Posterior vena cava (tissue), 2 donors: Measurements from ENCODE around the gene CNOT4. TPM values are rescaled to one million over a fixed set of nuclear protein-coding genes. Genes with fewer than 3 reads are reported as not detected.
"Not testable (repeated sequence)": the region's sequence is repeated elsewhere in the genome, so short reads cannot be mapped to it uniquely, and the experiment has no call there.

Source experiments
- DNase-seq: peaks from one replicate; pipeline ENCODE4 v3.0.0-alpha.2; 2020; ENCODE audit warnings: low spot score
- intact Hi-C, 2 donors: fragments of 100-400 bp; cut with DNase I; formaldehyde crosslinking; loops; one replicate each; pipeline versions ENCODE4 v1.14.1 to v1.14.2; 2022 to 2023
- total RNA-seq, 2 donors: library from RNA; stranded (reverse); fragmentation: NEBNext Ultra II Directional; extraction: Animal tissue kit (Norgen Biotek cat#: 25700); gene quantifications; one replicate each; pipeline ENCODE4 v1.2.1, GENCODE V29; 2021
- donor health status: DM: yes; HTN: yes; CAD: no.
- donor health status: DM: yes; HTN: yes; CAD: no.

The CNOT4 gene
- total RNA-seq, 2 donors from 2014 or later = 27.7 to 28.2 TPM

DNA sequence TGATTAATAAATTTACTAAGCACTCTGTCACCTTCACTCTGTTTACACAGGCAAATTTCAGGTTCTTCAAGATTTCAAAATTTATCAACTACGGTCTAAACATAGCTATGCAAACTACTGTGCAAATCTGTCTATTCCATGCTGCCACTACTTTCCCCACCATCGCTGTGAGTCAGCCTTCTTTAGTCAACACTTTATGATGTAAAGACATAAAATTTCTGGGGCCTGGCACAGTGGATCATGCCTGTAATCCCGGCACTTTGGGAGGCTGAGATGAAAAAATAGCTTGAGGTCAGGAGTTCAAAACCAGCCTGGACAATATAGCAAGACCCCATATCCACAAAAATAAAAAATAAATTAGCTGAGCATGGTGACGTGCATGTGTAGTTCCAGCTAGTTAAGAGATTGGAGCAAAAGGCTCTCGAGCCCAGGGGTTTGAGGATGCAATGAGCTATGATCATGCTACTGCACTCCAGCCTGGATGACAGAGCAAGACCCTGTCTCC, 42.6 kb downstream of the CNOT4 start:
- no peak for DNase-seq
- intact Hi-C loops = no loop called here

DNA sequence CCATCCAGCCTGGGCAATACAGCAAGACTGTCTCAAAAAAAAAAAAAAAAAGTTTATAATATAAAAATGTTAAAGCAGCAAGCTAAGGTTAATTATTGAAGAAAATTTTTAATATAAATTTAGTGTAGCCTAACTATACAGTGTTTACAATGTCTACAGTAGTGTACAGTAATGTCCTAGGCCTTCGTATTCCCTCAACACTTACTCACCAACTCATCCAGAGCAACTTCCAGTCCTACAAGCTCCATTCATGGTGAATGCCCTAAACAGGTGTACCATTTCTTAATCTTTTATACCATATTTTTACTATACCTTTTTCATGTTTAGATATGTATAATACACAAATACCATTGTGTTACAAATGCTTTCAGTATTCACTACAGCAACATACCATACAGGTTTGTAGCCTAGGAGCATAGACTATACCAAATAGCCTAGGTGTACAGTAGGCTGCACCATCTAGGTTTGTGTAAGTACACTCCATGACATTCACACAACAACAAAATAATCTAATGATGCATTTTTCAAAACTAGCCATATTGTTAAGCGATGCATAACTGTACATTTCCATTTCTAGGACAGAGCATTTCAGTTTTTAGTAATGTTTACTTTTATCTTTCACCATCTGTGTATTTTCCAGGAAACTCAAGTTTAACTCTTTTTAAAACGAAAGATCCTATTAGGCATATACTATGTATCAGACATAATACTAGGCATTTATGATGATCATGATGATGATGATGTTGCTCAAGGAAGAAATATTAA, 43.3 kb downstream of the CNOT4 start:
- DNase-seq = no peak
- intact Hi-C loops = no loop called here

DNA sequence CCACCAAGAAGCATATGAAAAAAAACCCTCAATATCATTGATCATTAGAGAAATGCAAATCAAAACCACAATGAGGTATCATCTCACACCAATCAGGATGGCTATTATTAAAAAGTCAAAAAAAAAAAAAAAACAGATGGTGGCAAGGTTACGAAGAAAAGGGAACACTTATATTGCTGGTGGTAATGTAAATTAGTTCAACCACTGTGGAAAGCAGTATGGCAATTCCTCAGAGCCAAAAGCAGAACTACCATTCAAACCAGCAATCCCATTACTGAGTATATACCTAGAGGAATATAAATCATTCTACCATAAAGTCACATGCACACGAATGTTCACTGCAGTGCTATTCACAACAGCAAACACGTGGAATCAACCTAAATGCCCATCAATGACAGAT, 46.0 kb downstream of the CNOT4 start:
- no peak for DNase-seq
- intact Hi-C loops = no loop called here

DNA sequence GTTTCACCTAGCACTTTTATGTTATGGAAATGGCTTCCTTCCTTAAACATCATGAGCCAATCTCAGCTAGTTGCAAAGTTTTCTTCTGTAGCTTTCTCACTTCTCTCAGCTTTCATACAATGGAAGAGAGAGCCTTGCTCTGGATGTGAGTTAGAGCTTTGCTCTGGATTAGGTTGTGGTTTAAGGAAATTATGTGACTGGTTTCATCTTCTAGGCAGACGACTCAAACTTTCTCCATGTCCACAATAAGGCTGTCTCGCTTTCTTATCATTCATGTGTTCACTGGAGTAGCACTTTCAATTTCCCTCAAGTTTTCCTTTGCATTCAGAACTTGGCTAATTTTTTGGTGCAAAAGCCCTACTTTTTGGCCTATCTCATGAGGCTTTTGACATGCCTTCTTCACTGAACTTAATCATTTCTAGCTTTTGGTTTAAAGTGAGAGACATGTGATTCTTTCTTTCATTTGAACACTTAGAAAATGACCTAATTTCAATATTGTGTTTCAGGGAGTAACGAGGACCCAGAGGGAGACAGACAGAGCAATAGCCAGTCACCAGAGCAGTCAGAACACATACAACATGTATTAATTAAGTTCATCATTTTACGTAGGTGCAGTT, 49.8 kb downstream of the CNOT4 start:
- intact Hi-C loops = no loop called here
- no peak for DNase-seq

DNA sequence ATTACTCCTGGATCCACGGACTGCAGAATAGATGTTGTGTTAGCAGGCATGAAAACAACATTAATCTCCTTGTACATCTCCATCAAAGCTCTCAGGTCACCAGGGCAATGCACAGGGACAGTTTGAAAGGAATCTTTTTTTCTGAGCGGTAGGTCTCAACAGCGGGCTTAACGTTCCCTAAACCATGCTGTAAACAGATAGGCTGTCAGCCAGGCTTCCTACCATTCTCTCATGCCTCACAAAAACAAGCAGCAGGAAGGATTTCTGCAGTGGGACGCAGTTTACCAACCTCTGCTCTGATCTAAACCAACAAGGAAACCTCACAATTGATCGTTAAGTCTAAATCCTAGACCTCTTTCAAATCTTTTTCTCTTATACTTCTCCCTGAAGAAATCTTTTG, 50.8 kb downstream of the CNOT4 start:
- intact Hi-C loops = no loop called here
- DNase-seq = no peak

DNA sequence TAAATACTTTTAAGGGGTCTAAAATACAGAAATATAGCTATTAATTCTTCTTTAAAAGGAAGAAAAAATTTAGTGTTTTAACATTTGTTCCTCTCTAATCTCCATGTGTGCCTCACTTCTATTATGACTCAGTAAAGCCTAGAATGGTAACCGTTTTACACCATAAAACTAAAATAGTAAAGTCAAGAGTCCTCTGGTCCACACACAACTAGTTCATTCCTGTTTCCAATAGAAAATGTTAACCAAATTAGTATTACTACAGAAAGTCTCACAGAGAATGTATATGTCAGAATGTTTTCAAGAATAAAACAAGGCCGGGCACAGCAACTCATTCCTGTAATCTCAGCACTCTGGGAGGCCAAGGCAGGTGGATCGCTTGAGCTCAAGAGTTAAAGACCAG, 55.8 kb downstream of the CNOT4 start:
- DNase-seq = no peak
- intact Hi-C loops = no loop called here

DNA sequence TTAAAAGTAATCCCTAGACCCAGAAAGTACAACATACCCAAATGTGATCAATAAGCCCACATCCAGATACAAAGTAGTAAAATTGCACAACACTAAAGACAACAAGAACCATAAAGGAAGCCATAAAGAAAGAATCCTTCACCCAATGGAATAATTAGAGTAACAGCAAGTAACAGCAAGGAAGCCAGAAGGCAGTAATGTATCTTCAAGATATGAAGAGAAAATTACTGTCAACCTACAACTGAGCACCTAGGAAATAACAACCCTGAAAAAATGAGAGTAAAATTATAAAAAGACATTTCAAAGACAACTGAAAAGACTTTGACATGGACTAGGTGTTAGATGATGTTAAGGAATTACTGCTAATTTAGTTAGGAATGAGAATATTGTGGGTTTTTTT, 60.5 kb downstream of the CNOT4 start:
- DNase-seq = no peak
- intact Hi-C loops = no loop called here

DNA sequence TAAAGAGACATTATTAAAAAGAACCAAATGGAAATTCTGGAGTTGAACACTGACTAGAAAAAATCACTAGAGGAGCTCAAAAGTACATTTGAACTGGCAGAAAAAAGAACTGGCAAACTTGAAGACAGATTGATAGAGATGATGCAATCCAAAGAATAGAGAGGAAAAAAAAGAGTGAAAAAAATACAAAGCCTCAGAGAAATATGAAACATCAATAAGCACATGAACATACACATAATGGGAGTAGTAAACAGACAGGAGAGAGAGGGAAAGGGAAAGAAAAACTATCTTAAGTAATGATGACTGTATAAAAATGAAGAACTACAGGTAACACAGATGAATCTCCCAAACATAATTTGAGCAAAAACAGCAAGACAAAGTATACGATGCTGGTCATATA, 61.1 kb downstream of the CNOT4 start:
- no peak for DNase-seq
- intact Hi-C loops = no loop called here

DNA sequence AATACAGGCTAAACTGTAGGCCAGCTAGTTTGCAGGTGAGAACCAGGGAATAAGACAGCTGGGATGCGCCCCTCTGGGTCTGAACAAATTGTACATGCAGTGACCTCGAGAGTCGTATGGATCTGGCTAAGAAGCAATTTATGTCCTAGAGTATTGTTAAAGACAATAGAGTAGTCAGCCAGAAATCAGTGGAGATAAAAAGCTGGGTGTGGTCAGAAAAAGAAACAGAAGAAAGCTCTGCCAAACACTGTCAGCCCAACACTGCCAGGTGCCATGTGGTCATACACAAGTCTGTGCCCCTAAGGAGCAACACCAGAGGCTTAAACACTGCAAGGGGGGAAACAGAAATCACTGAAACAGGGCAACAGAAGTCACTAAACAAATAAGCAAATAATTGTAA, 62.2 kb downstream of the CNOT4 start:
- no peak for DNase-seq
- intact Hi-C loops = no loop called here

DNA sequence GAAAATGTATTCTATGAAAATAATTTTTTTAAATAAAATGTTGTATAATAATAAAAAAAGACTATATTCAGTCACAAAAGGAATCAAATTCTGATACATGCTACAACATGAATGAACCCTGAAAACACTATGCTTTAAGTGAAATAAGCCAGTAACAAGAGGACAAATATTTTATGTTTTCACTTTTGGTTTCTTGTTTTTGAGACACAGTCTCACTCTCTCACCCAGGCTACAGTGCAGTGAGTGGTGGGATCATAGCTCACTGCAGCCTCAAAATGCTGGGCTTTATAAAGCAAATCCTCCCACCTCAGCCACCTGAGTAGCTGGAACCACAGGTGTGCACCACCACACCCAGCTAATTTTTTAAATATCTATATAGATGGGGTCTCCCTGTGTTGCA, 64.2 kb downstream of the CNOT4 start:
- intact Hi-C loops = no loop called here
- DNase-seq = no peak

DNA sequence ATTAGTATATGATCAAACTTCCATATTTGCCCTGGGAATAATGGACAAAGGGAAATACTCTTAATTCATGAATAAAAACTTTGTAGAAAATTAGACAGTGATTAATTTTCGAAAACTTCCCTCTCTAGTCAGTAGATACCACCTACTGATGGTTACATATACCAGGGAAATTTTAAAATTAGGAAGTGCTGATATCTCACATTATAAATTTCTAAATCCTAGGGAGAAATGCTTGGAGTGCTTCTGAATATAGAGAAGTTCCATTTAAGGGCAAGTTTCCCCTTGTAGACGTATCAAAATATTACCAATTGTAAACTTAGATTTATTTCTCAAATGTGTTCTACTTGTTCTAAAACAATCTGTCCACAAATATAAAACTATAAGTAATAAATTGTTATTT, 64.6 kb downstream of the CNOT4 start:
- intact Hi-C loops, DNase-seq: not testable (repeated sequence)

DNA sequence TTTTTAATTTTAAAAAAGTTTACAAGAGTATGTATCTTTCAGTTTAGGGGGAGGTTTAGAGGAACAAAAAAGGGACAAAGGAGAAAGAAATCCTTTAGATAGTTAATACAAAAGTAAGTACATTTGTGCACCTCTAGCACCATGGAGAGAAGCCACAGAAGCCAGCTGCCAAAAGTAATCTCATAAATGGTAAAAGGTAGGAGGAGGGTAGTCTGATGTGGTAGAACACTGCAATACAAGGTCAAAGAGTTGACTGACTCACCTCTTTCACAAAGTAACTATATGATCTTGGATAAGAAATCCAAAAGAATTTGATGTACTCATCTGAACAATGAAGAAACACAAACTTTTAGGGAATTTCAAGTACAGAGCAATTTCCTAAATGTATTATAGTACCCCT, 68.1 kb downstream of the CNOT4 start:
- DNase-seq = no peak
- intact Hi-C loops = no loop called here

DNA sequence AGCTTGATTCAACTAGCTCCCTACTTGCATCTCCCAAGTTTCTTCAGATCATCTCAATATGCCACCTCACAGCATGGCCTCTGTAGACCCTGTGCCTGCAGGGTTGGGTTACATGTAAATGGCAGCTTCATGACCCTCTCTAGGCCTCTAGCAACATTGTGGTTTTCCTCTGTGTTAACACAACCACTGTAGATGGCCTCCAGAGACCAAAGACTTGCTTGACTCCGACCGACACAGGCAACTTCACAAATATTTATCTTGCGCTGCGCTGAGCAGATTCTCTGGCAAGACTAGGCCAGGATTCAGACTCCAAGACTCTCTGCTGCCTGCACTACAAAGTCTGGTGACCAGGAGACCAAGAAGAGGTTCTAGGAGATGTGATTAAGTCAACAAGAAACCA, 75.9 kb downstream of the CNOT4 start:
- intact Hi-C loops = no loop called here
- no peak for DNase-seq

DNA sequence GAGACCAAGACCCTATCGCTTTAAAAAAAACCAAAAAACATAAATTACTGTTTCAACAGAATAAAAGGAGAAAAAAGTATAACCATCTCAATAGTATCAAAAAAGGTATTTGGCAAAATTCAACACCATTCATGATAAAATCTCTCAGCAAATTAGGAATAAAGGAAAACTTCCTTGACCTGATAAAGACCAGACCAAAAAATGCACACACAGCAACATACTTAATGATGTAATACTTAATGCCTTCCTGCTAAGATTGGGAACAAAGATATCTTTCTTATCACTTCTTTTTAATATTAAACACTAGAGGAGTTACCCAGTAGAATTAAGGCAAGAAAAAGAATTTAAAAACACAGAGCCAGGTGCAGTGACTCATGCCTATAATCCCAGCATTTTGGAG, 79.3 kb downstream of the CNOT4 start:
- no peak for DNase-seq
- intact Hi-C loops = no loop called here

DNA sequence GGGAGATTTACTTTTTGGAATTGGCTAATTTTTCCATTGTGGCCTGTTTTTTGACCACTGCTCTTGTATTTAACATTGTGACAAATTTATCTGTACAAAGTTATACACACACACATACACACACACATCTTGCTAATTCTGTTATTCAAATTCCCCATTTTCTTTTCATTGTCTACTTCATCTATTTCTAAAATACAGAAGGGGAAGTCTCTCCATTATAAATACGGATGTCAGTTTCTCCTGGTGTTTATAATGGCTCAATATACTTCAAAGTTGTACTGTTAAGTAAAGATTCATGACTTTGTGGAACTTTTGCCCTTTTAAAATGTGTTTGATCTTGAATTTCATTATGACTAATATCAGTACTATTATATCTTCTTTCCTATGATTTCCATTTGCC, 81.0 kb downstream of the CNOT4 start:
- intact Hi-C loops = no loop called here
- DNase-seq = no peak

DNA sequence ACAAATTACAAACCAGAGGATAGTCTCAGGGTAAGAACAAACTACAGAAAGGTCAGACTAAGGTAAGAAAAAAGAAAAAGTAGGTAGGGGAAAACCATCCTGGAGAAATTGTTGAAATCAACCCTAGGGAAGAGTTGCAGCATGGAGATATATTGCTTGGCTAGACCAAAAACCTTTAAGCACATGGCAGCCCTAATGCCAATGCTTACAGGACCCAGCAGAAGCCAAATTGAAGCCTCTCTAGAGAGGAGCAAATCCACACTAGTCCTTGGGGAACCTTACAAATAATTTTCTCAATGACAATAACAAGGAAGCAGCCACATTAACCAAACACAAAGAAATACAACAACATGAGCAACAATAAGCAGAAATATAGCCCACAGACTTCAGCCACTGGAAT, 81.9 kb downstream of the CNOT4 start:
- DNase-seq = no peak
- intact Hi-C loops = no loop called here

DNA sequence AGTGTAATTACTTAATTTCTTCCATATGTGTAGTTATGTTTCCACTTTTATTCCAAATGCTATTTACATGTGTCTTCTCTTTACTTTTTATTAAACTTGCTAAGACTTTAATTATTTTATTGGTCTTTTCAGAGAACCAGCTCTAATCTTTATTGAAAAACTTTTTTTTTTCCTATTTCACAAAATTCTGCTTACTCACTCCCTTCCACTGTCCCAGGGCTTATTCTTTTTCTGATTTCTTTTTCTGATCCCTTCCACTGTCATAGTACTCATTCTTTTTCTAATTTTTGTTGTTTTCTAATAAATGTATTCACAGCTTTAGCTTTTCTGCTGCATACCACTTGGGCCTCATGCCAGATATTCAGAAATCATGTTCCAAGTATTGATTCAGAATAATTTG, 82.7 kb downstream of the CNOT4 start:
- intact Hi-C loops = no loop called here
- DNase-seq = no peak

DNA sequence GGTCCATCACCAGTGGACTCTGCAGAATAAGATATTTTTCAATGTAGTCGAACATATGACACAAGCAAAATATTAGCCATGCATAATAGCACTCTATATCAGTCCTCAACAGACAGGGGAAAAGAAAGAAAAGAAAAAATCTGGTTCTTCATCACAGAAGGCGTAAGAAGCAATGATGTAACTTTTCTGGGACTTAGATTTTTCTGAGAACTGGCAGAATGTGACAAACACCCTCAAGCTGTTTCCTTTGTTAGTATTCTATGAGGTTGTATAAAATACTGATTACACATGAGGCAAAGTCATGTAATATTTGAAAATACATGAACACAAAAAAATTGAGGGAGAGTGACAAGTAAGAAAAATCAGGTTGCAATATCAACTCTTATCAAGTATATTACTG, 84.9 kb downstream of the CNOT4 start:
- intact Hi-C loops = no loop called here
- no peak for DNase-seq

DNA sequence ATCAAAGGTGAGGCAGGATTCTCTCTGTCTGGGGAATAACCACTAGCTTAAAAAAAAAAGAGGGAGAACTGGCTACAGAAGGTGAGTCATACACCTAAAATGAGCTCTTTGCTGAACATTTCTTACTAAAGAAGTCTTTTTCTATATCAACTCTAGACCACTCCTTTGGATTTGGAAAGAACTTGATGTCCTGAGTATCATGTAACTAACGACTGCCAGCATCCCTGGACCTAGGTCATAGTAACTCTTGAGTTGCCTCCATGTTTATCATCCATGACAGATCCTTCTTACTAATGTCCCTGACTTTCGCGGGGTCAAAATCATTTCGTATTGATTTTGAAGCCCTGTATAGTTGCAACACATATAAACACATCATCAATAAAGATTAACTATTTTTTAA, 89.1 kb downstream of the CNOT4 start:
- no peak for DNase-seq
- intact Hi-C loops = no loop called here

DNA sequence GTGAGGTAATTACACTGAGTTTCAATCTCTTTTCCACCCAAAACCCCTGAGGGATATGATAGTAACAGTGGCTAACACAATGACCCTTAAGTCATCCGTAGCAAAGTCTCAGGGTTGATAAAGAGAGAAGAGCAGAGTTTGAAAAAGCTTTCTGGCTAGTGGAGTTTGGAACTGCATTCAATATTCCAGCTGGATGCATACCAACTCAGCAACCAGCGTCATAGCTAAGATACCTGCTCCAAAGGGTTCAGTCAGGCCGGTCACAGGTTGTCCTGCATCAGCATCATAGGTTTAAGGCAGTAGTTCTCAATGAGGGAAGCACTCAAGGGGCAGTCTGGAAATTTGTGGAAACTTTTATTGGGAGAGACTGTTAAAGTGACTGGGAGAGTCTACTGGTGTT, 93.5 kb downstream of the CNOT4 start:
- DNase-seq = no peak
- intact Hi-C loops = no loop called here

DNA sequence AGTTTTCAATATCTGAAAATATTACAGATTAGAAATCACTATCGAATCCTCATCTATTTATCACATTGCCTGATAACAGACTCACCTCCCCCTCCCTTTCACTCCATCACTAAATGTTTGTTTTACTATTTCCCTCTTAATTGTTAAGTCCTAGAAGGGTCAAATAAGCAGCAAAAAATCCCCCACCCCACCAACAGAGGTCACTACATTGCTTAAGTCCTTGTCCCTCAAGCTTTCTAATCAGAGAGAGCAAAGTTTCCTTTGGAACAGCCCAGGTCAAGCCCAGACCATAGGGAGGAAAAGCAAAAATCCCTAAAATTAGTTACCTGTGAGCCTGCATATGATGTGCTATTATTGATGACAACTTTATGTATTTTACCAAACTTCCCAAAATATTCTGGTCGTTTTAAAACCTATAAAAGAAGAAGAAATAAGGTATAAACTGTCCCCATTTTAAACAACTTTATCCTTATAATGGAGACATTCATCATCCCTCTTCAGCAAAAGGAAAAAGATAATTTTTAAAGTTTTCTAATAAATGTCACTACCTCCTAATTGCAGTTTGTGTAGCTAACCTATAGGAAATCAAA, 95.0 kb downstream of the CNOT4 start:
- intact Hi-C loops = no loop called here
- no peak for DNase-seq
